Adrenal gland (tissue), 12 donors: ENCODE data around the gene PPIL4. TPM values are rescaled to one million over a fixed set of nuclear protein-coding genes. Genes with fewer than 3 reads are reported as not detected.

Source experiments
- DNase-seq, 7 donors: peaks; one replicate each; pipeline ENCODE4 v3.0.0-alpha.2; 2019 to 2020
- H3K27ac ChIP-seq, 5 donors: fragments of 200-600 bp; sonication (generic) in 4 of 5; 1 replicate in 3 of 5; 2 replicates in 2 of 5; pipeline versions ENCODE4 v1.5.1 to v1.8.0; 2016 to 2020; ENCODE audit warnings: mild to moderate bottlenecking in 1 of 5
- H3K27me3 ChIP-seq: fragments of 200-600 bp; 2 replicates; pipeline ENCODE4 v1.8.0; 2021
- H3K36me3 ChIP-seq, 2 donors: fragments of 200-600 bp; replicated peaks in 1 of 2; 1 replicate in 1 of 2; 2 replicates in 1 of 2; pipeline versions ENCODE4 v1.5.1 to v1.8.0; 2018 to 2022
- H3K4me1 ChIP-seq, 2 donors: fragments of 200-600 bp; replicated peaks in 1 of 2; 1 replicate in 1 of 2; 2 replicates in 1 of 2; pipeline versions ENCODE4 v1.5.1 to v1.8.0; 2018 to 2021
- H3K4me3 ChIP-seq, 4 donors: fragments of 200-600 bp; sonication (generic) in 3 of 4; one replicate each; pipeline ENCODE4 v1.5.1; 2016 to 2018
- H3K9me3 ChIP-seq, 3 donors: fragments of 200-600 bp; sonication (generic) in 1 of 3; replicated peaks in 1 of 3; 1 replicate in 2 of 3; 2 replicates in 1 of 3; pipeline versions ENCODE4 v1.5.1 to v1.8.0; 2016 to 2021
- POLR2A ChIP-seq, 2 donors: fragments of 450-650 bp; IDR thresholded peaks; one replicate each; pipeline ENCODE4 v1.6.1; 2017; ENCODE audit warnings: antibody characterized with exemption in 2 of 2, mild to moderate bottlenecking in 2 of 2, moderate library complexity in 1 of 2
- WGBS, 4 donors: extraction: QIAGEN DNeasy Blood & Tissue Kit in 2 of 4; methylation state at CpG; one replicate each; pipeline versions ENCODE4 v1.1.5 to v1.1.7; 2013 to 2017; 5-methylcytosine and 5-hydroxymethylcytosine counted together
- intact Hi-C, 2 donors: fragments of 100-400 bp; cut with DNase I; formaldehyde crosslinking; loops; one replicate each; pipeline versions ENCODE4 v1.14.1 to v1.15.0; 2022 to 2023
- polyA plus RNA-seq, 3 donors: library from polyadenylated mRNA; stranded (reverse); fragments of 200-250 nt in 2 of 3; fragments of 350-450 nt in 1 of 3; fragmentation: Illumina TruSeq in 1 of 3; extraction: RNeasy Lipid Tissue Mini Kit (QIAGEN cat#74804) in 1 of 3; gene quantifications; one replicate each; pipeline ENCODE4 v1.2.3, GENCODE V29; 2013 to 2014
- total RNA-seq, 9 donors: library from RNA; depleted of rRNA in 4 of 9; stranded (reverse); fragments of >200 nt in 4 of 9; fragments of 120-200 nt in 1 of 9; fragmentation: NEBNext Ultra II Directional in 1 of 9; extraction: Animal tissue kit (Norgen Biotek cat#: 25700) in 1 of 9; gene quantifications; one replicate each; pipeline versions ENCODE4 v1.1.0 to v1.2.4, GENCODE V29; 2013 to 2023
- TF ChIP-seq, protein P1 (sequence below), 6 experiments: fragments of 450-650 bp in 4 of 6; fragments of 200-600 bp in 2 of 6; sonication (generic) in 1 of 6; IDR thresholded peaks; 1 replicate in 5 of 6; 2 replicates in 1 of 6; pipeline versions ENCODE4 v1.5.1 to v1.8.0; 2016 to 2021; ENCODE audit warnings: antibody characterized with exemption in 6 of 6, mild to moderate bottlenecking in 2 of 6, moderate library complexity in 1 of 6
- donor health status: healthy with polysubstance abuse.
- donor health status: Bipolar disorder and iron deficiency.
- donor health status: DM: yes; HTN: yes; CAD: no.
- donor health status: DM: no; HTN: no; CAD: no.
- donor health status: DM: no; HTN: no; CAD: no.
- donor health status: DM: yes; HTN: yes; CAD: no.

The PPIL4 gene
- total and polyA plus RNA-seq, 12 donors = 15.1 to 56.9 (median 25.8) TPM

DNA sequence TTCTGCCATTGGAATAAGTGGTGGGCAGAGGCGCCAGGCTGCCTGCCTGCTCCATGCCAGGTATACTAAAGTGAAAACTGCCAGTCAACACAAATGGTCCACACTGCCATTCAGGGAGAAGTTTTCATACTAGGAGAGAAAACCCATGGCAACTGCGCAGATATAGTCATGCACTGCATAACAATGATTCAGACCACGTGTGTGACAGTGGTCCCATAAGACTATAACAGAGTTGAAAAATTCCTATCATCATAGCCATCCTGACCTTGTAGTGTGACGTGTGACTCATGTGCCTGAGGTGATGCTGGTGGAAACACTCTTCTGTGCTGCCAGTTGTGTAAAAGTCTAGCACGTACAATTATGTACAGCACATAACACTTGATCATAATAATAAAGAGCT, 86.1 kb downstream of the PPIL4 start:
- H3K27me3 ChIP-seq = no peaks in the 10 kb centered on the region
- H3K9me3 ChIP-seq = no peaks in the 10 kb centered on the region
- H3K4me3 ChIP-seq = no peak overlapping the region
- no peak overlapping the region for H3K27ac ChIP-seq
- H3K36me3 ChIP-seq = no peaks in the 10 kb centered on the region
- H3K4me1 ChIP-seq = peaks cover 5 to 14% of the 10 kb centered on the region in 2 donors
- intact Hi-C loops = no loop called here
- WGBS, 4 donors = 65 to 76% (median 70%) methylated on average over 3 to 5 of the region's 5 CpGs
- DNase-seq = no peak
- TF ChIP-seq, protein P1, sequence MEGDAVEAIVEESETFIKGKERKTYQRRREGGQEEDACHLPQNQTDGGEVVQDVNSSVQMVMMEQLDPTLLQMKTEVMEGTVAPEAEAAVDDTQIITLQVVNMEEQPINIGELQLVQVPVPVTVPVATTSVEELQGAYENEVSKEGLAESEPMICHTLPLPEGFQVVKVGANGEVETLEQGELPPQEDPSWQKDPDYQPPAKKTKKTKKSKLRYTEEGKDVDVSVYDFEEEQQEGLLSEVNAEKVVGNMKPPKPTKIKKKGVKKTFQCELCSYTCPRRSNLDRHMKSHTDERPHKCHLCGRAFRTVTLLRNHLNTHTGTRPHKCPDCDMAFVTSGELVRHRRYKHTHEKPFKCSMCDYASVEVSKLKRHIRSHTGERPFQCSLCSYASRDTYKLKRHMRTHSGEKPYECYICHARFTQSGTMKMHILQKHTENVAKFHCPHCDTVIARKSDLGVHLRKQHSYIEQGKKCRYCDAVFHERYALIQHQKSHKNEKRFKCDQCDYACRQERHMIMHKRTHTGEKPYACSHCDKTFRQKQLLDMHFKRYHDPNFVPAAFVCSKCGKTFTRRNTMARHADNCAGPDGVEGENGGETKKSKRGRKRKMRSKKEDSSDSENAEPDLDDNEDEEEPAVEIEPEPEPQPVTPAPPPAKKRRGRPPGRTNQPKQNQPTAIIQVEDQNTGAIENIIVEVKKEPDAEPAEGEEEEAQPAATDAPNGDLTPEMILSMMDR (IDR thresholded peaks at IDR 0.05) = no peak
- TF ChIP-seq POLR2A (IDR thresholded peaks at IDR 0.05) = no peak

- Histone ChIP-seq H3K4me3 (no peak overlapping the region), H3K27me3 (no peaks in the 10 kb centered on the region), H3K9me3 (no peaks in the 10 kb centered on the region), H3K27ac (no peak overlapping the region), H3K36me3 (no peaks in the 10 kb centered on the region), H3K4me1 (peaks cover 13 to 18% of the 10 kb centered on the region in 2 donors)
- intact Hi-C loops = no loop called here
- no peak for DNase-seq
- WGBS, 4 donors = 80 to 92% (median 89%) methylated on average over 1 of the region's 1 CpG
- no peak for TF ChIP-seq POLR2A (IDR thresholded peaks at IDR 0.05)
- TF ChIP-seq, protein P1 (IDR thresholded peaks at IDR 0.05) = no peak
These were observed 87.0 kb downstream of the PPIL4 start for GRCh38 chr6:149458806-149459205.

DNA sequence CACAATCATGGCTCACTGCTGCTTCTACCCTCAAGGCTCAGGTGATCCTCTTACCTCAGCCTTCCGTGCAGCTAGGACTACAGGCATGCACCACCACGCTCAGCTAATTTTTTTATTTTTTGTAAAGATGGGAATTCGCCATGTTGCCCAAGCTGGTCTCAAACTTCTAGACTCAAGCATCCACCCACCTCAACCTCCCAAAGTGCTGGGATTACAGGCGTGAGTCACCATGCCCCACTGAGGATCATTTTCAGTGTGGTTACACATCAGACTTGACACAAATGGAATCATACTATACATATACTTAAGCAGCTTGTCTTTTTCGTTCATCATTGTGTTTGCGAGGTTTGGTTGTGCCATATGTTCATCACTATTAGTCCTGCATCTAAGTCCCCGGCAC, 87.6 kb downstream of the PPIL4 start:
- no peak for DNase-seq
- no peak for TF ChIP-seq POLR2A (IDR thresholded peaks at IDR 0.05)
- TF ChIP-seq, protein P1 (IDR thresholded peaks at IDR 0.05) = no peak
- Histone ChIP-seq H3K4me1 (peaks cover 15 to 21% of the 10 kb centered on the region in 2 donors), H3K27me3 (no peaks in the 10 kb centered on the region), H3K36me3 (no peaks in the 10 kb centered on the region), H3K9me3 (no peaks in the 10 kb centered on the region), H3K4me3 (no peak overlapping the region), H3K27ac (no peak overlapping the region)
- intact Hi-C loops = no loop called here
- 90 to 99% (median 95%) methylated on average over 7 of the region's 7 CpGs for WGBS, 4 donors

GRCh38 chr6:149457316-149457884, 88.4 kb downstream of the PPIL4 start:
- no peaks in the 10 kb centered on the region for H3K36me3 ChIP-seq
- H3K9me3 ChIP-seq = no peaks in the 10 kb centered on the region
- DNase-seq = no peak
- H3K27ac ChIP-seq = no peak overlapping the region
- H3K27me3 ChIP-seq = no peaks in the 10 kb centered on the region
- 81 to 84% (median 82%) methylated on average over 6 to 7 of the region's 7 CpGs for WGBS, 4 donors
- H3K4me3 ChIP-seq = no peak overlapping the region
- intact Hi-C loops = no loop called here
- peaks cover 15 to 21% of the 10 kb centered on the region in 2 donors for H3K4me1 ChIP-seq
- no peak for TF ChIP-seq POLR2A (IDR thresholded peaks at IDR 0.05)
- TF ChIP-seq, protein P1 (IDR thresholded peaks at IDR 0.05) = no peak
